H9 (cell line): ENCODE measurements around the gene CYP4V2. TPM values are rescaled to one million over a fixed set of nuclear protein-coding genes. Genes with fewer than 3 reads are reported as not detected.

Source experiments
- DNase-seq: peaks from one replicate; pipeline ENCODE4 v3.0.0-alpha.2; 2017
- H2AFZ ChIP-seq: one replicate; pipeline ENCODE4 v1.6.1; 2013; ENCODE audit warnings: mild to moderate bottlenecking, low read length, control low read depth, moderate library complexity
- H2AK5ac ChIP-seq: 2 replicates; pipeline ENCODE4 v1.6.1; 2013; ENCODE audit warnings: low read length, control low read depth, mixed read lengths; ENCODE audit not compliant: insufficient read length
- H2BK120ac ChIP-seq: one replicate; pipeline ENCODE4 v1.6.1; 2013; ENCODE audit warnings: low read depth, mild to moderate bottlenecking, low read length, control low read depth, inconsistent platforms; ENCODE audit not compliant: poor library complexity, severe bottlenecking
- H2BK12ac ChIP-seq: 2 replicates; pipeline ENCODE4 v1.6.1; 2013; ENCODE audit warnings: low read length, control low read depth, mixed read lengths, low read depth; ENCODE audit not compliant: insufficient read length
- H2BK15ac ChIP-seq: 2 replicates; pipeline ENCODE4 v1.6.1; 2013; ENCODE audit warnings: low read depth, low read length, control low read depth
- H2BK20ac ChIP-seq: one replicate; pipeline ENCODE4 v1.6.1; 2013; ENCODE audit warnings: low read depth, mild to moderate bottlenecking, low read length, control low read depth, inconsistent platforms; ENCODE audit not compliant: poor library complexity, severe bottlenecking
- H2BK5ac ChIP-seq: 2 replicates; pipeline ENCODE4 v1.6.1; 2013; ENCODE audit warnings: low read length, control low read depth, mixed read lengths; ENCODE audit not compliant: insufficient read length
- H3K14ac ChIP-seq: 2 replicates; pipeline ENCODE4 v1.6.1; 2013; ENCODE audit warnings: low read length, control low read depth; ENCODE audit not compliant: insufficient read depth
- H3K18ac ChIP-seq: 2 replicates; pipeline ENCODE4 v1.6.1; 2013; ENCODE audit warnings: low read depth, mild to moderate bottlenecking, mixed read lengths, low read length, control low read depth; ENCODE audit not compliant: insufficient read length
- H3K23ac ChIP-seq: 2 replicates; pipeline ENCODE4 v1.6.1; 2013; ENCODE audit warnings: low read length, control low read depth, mixed read lengths, low read depth; ENCODE audit not compliant: insufficient read length
- H3K23me2 ChIP-seq: 2 replicates; pipeline ENCODE4 v1.6.1; 2013; ENCODE audit warnings: low read depth, mild to moderate bottlenecking, mixed read lengths, low read length, control low read depth; ENCODE audit not compliant: insufficient read length, poor library complexity, severe bottlenecking
- H3K27ac ChIP-seq: 2 replicates; pipeline ENCODE4 v1.5.1; 2013; ENCODE audit warnings: low read length, control low read depth, mixed read lengths, low read depth; ENCODE audit not compliant: insufficient read length
- H3K27me3 ChIP-seq: 2 replicates; pipeline ENCODE4 v1.6.1; 2013; ENCODE audit warnings: low read length, control low read depth, inconsistent platforms; ENCODE audit not compliant: insufficient read depth
- H3K4ac ChIP-seq: 2 replicates; pipeline ENCODE4 v1.6.1; 2013; ENCODE audit warnings: low read depth, mild to moderate bottlenecking, control low read depth, inconsistent platforms, low read length, moderate library complexity
- H3K4me1 ChIP-seq: 2 replicates; pipeline ENCODE4 v1.6.1; 2013; ENCODE audit warnings: low read length, control low read depth, inconsistent platforms; ENCODE audit not compliant: insufficient read depth
- H3K4me2 ChIP-seq: 2 replicates; pipeline ENCODE4 v1.6.1; 2013; ENCODE audit warnings: low read length, control low read depth, mixed read lengths; ENCODE audit not compliant: insufficient read length, insufficient read depth
- H3K56ac ChIP-seq: 2 replicates; pipeline ENCODE4 v1.6.1; 2013; ENCODE audit warnings: low read depth, mild to moderate bottlenecking, mixed read lengths, low read length, control low read depth; ENCODE audit not compliant: insufficient read length
- H3K79me1 ChIP-seq: 2 replicates; pipeline ENCODE4 v1.6.1; 2013; ENCODE audit warnings: low read depth, mild to moderate bottlenecking, moderate library complexity, low read length, control low read depth, inconsistent platforms; ENCODE audit not compliant: insufficient read depth, poor library complexity, severe bottlenecking
- H3K79me2 ChIP-seq: 2 replicates; pipeline ENCODE4 v1.6.1; 2013; ENCODE audit warnings: low read length, control low read depth, inconsistent platforms; ENCODE audit not compliant: insufficient read depth
- H3K9ac ChIP-seq: 2 replicates; pipeline ENCODE4 v1.6.1; 2013; ENCODE audit warnings: low read length, control low read depth, mixed read lengths; ENCODE audit not compliant: insufficient read length; ENCODE audit errors: extremely low read depth
- H3K9me3 ChIP-seq: one replicate; pipeline ENCODE4 v1.6.1; 2013; ENCODE audit warnings: low read depth, low read length, inconsistent platforms; ENCODE audit not compliant: control insufficient read depth
- H3T11ph ChIP-seq: one replicate; pipeline ENCODE4 v1.6.1; 2013; ENCODE audit warnings: mild to moderate bottlenecking, low read length, control low read depth, inconsistent platforms
- H4K20me1 ChIP-seq: one replicate; pipeline ENCODE4 v1.6.1; 2013; ENCODE audit not compliant: control insufficient read depth, insufficient read length, insufficient read depth
- H4K5ac ChIP-seq: 2 replicates; pipeline ENCODE4 v1.6.1; 2013; ENCODE audit warnings: low read depth, mild to moderate bottlenecking, mixed read lengths, low read length, control low read depth; ENCODE audit not compliant: insufficient read length
- H4K8ac ChIP-seq: replicated peaks from 2 replicates; pipeline ENCODE4 v1.6.1; 2013; ENCODE audit warnings: low read length, control low read depth, mixed read lengths, low read depth; ENCODE audit not compliant: insufficient read length
- H4K91ac ChIP-seq: 2 replicates; pipeline ENCODE4 v1.6.1; 2013; ENCODE audit warnings: low read depth, mild to moderate bottlenecking, moderate library complexity, mixed read lengths, low read length, control low read depth; ENCODE audit not compliant: insufficient read length
- H3K27ac Mint-ChIP-seq, 3 experiments: 2 replicates in 2 of 3; 3 replicates in 1 of 3; pipeline ENCODE4 v1.8.0; 2020 to 2021; ENCODE audit warnings: mixed read lengths in 3 of 3, mild to moderate bottlenecking in 1 of 3, moderate library complexity in 1 of 3
- H3K27me3 Mint-ChIP-seq: 2 replicates; pipeline ENCODE4 v1.8.0; 2021; ENCODE audit warnings: low read depth, mild to moderate bottlenecking, moderate library complexity, mixed read lengths
- H3K36me3 Mint-ChIP-seq, 3 experiments: 2 replicates in 2 of 3; 3 replicates in 1 of 3; pipeline ENCODE4 v1.8.0; 2020 to 2021; ENCODE audit warnings: low read depth in 3 of 3, mixed read lengths in 3 of 3; ENCODE audit not compliant: insufficient read depth in 1 of 3
- H3K4me1 Mint-ChIP-seq, 2 experiments: 2 replicates each; pipeline ENCODE4 v1.8.0; 2020; ENCODE audit warnings: mixed read lengths in 2 of 2
- H3K4me3 Mint-ChIP-seq, 2 experiments: 2 replicates in 1 of 2; 3 replicates in 1 of 2; pipeline ENCODE4 v1.8.0; 2020 to 2021; ENCODE audit warnings: mild to moderate bottlenecking in 2 of 2, mixed read lengths in 2 of 2, moderate library complexity in 1 of 2
- H3K9me3 Mint-ChIP-seq, 2 experiments: 2 replicates in 1 of 2; 3 replicates in 1 of 2; pipeline ENCODE4 v1.8.0; 2020; ENCODE audit warnings: mild to moderate bottlenecking in 2 of 2, mixed read lengths in 2 of 2, moderate library complexity in 1 of 2
- WGBS: extraction: QIAGEN DNeasy Blood & Tissue Kit; methylation state at CpG from one replicate; pipeline ENCODE4 v1.1.7; 2013; ENCODE audit warnings: missing lambda C conversion rate, low lambda C conversion rate, mixed read lengths; ENCODE audit not compliant: insufficient read length; ENCODE audit errors: extremely low coverage; 5-methylcytosine and 5-hydroxymethylcytosine counted together
- total RNA-seq: library from RNA; stranded (reverse); gene quantifications from 2 replicates; pipeline ENCODE4 v1.2.1, GENCODE V29; 2021
- TF ChIP-seq, protein P1 (sequence below): fragments of 200-600 bp; sonication (generic); conservative IDR thresholded peaks from 3 replicates; pipeline ENCODE4 v1.8.0; 2021; ENCODE audit warnings: antibody characterized with exemption, mild to moderate bottlenecking

The CYP4V2 gene
- total RNA-seq, 1 experiment from 2014 or later = 1.0 TPM

- Histone ChIP-seq H2BK20ac (no peak overlapping the region), H3K4ac (no peak overlapping the region), H4K91ac (no peak overlapping the region), H3T11ph (no peak overlapping the region), H2BK12ac (no peak overlapping the region), H2BK5ac (no peak overlapping the region), H3K4me1 (no peaks in the 10 kb centered on the region; the same call in 1 of the 2 replicates), H3K23me2 (no peaks in the 10 kb centered on the region), H3K79me1 (no peaks in the 10 kb centered on the region), H2BK120ac (no peak overlapping the region), H3K14ac (no peak overlapping the region), H2AFZ (no peak overlapping the region), H4K5ac (no peak overlapping the region), H2BK15ac (no peak overlapping the region), H3K18ac (no peak overlapping the region), H3K27ac (no peak overlapping the region), H4K20me1 (no peaks in the 10 kb centered on the region), H2AK5ac (no peak overlapping the region), H3K56ac (no peak overlapping the region), H3K9me3 (peaks cover 25% of the 10 kb centered on the region), H4K8ac (no peak overlapping the region), H3K27me3 (no peaks in the 10 kb centered on the region), H3K4me2 (no peak overlapping the region), H3K23ac (no peak overlapping the region), H3K9ac (no peak overlapping the region), H3K79me2 (no peaks in the 10 kb centered on the region)
- Mint-ChIP-seq H3K4me1 (peaks cover 21 to 29% of the 10 kb centered on the region in 2 experiments), H3K27me3 (peaks cover 8% of the 10 kb centered on the region), H3K27ac (no peak overlapping the region), H3K4me3 (no peak overlapping the region), H3K36me3 (peaks cover 26 to 39% (median 26%) of the 10 kb centered on the region in 3 experiments), H3K9me3 (peaks cover 34 to 36% of the 10 kb centered on the region in 2 experiments)
- DNase-seq = no peak
- TF ChIP-seq, protein P1, sequence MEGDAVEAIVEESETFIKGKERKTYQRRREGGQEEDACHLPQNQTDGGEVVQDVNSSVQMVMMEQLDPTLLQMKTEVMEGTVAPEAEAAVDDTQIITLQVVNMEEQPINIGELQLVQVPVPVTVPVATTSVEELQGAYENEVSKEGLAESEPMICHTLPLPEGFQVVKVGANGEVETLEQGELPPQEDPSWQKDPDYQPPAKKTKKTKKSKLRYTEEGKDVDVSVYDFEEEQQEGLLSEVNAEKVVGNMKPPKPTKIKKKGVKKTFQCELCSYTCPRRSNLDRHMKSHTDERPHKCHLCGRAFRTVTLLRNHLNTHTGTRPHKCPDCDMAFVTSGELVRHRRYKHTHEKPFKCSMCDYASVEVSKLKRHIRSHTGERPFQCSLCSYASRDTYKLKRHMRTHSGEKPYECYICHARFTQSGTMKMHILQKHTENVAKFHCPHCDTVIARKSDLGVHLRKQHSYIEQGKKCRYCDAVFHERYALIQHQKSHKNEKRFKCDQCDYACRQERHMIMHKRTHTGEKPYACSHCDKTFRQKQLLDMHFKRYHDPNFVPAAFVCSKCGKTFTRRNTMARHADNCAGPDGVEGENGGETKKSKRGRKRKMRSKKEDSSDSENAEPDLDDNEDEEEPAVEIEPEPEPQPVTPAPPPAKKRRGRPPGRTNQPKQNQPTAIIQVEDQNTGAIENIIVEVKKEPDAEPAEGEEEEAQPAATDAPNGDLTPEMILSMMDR = no peak
- WGBS = no CpG with 5 or more reads among the region's 1 CpG
Observed at GRCh38 chr4:186221624-186222023, 30.3 kb downstream of the CYP4V2 start.
